GM19395 (cell line): Measurements from ENCODE around the gene MAMLD1.
A peak's percentile ranks its signal among the peaks of the same experiment; 100 is the strongest.

Experiments used
- ATAC-seq: cut with Tn5 transposase; IDR thresholded peaks from one replicate; pipeline ENCODE4 v1.9.1; 2021; ENCODE audit warnings: mild to moderate bottlenecking, moderate library complexity; ENCODE audit not compliant: unreplicated experiment

The MAMLD1 gene

GRCh38 chrX:150455215-150455608, 92.1 kb downstream of the MAMLD1 start:
- ATAC-seq, result no peak

DNA sequence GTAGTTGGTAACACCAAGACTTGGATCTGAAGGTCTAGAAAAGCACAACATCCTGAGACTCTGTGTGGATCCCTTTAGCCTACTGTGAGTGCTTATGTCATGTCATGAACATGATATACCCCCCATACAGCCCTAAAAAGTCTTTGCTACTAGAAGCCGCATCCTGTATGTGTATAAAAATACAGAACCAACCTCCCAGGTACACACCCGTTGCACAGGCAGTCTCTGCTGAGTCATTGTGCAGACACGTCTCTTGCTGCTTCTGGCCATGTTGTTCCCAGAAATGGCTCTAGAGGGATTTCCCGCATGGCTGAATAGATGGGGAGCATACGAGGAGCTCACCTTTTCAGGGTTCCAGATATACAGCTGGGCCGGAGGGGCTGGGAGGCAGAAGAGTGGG, 93.3 kb downstream of the MAMLD1 start:
- no peak for ATAC-seq

GRCh38 chrX:150456941-150457340, 93.8 kb downstream of the MAMLD1 start:
- no peak for ATAC-seq

DNA sequence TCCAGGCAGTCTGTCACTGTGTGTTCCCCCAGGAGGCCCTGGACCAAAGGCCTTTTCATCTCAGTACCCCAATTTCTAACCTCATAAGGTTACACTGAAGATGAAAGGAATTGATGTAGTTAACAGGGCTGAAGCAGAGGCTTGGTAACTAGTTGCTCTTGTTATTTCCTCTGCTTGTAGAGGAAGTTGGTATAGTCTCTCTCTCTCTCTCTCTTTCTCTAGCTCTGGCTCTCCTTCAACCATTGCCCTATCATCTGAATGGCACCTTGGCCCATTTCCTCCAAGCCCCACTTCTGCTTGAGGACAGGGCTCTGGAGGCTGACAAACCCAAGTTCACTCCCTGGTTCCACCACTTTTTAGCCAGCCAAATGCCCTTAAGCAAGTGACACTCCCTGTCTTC, 96.1 kb downstream of the MAMLD1 start:
- no peak for ATAC-seq

DNA sequence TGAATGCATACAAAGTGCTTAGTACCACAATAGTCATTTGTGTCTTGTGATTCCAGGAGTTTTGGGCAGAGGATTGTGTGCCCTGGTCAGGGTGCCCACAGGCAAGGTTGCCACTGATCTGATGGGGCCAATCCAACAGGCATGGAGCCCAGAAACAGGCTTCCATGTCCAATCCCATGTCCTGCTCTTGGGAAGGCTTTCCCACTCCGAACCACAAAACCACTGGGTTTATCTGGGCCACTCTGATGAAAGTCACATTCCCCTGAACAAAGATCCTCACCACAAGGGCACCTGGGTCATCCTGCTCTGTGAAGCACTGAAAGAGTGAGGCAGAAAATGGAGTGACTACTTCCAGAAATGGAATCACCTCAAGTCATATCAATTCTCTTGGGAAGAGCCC, 96.9 kb downstream of the MAMLD1 start:
- ATAC-seq, result no peak

DNA sequence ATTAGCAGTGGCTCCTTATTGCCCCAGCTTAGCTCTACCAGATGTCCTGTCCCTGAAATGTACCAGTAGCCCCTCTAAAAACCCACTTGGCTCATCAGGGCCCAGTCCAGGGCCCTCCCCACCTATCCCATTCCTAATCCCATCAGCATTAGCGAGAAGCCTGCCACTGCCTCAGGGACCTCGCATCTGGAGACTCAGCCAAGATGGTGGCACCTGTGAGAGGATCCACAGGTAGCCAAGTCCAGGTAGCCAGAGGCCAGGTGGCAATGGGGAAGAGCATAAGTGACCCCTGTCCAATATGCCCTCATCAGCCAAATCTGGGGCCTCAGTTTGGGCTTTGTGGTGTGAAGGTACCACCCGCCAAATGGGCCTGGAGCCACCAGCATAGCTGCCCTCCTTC, 97.7 kb downstream of the MAMLD1 start:
- ATAC-seq, result no peak

GRCh38 chrX:150463566-150463965, 100.4 kb downstream of the MAMLD1 start:
- ATAC-seq, result no peak

DNA sequence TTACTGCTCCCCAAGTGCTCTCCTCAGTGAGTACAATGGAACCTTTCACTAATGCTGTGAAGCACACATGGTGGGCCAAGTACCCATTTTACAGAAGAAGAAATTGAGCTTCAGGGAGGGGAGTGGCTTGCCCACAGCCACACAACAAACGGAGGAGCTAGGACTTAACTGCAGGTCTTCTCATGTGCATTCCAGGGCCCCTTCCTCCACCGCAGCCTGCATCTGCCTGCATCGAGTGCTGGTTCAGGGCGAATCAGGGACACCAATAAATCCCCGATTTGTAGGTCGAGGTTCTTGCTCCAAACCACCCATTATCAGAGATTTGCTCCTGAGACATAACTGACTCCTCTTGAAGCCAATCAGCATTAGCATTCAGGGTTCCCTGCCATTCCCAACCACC, 100.9 kb downstream of the MAMLD1 start:
- ATAC-seq, result no peak

- no peak for ATAC-seq
Measured at GRCh38 chrX:150465326-150465725, 102.2 kb downstream of the MAMLD1 start.

GRCh38 chrX:150465881-150466775, 103.0 kb downstream of the MAMLD1 start:
- no peak for ATAC-seq

- no peak for ATAC-seq
Measured at GRCh38 chrX:150472306-150472705, 109.2 kb downstream of the MAMLD1 start.

DNA sequence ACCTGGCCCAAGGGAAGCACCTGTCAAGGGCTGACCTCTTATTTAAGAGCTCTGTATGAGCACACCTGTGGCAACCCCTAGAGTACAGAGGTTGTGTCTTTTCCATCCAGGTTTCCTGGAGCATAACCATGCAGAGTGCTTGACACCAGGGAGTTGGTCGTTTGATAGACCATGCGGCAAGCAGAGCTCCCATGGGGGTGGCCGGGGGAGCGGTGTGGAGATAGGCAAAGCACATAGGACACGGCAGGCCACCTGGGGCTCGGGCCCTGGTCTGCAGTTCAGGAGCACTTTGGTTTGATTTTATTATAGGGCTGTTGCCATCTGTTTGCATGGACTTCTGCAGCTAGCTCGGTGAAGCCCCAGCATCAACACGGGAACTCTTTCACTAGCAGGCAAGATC, 110.3 kb downstream of the MAMLD1 start:
- ATAC-seq, result no peak

DNA sequence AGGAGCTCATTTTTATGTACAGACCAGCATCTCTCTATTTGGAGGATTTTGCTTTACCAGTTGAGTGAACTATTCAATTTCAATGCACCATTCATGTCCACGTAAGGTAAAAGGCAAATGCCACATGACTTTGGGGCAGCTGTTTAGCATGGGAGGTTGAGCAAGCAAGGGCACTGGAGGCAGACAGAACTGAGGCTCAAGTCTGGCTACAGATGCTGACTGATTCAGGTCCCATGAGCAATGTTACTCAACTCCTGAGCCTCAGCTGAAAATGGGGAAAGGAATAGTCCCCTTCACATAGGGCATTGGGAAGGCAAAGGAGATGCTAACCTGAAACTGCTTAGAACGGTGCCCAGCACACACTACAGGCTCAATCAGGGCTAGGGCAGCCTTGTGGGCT, 112.3 kb downstream of the MAMLD1 start:
- no peak for ATAC-seq

GRCh38 chrX:150476164-150476699, 113.1 kb downstream of the MAMLD1 start:
- no peak for ATAC-seq

- ATAC-seq, result no peak
Measured at GRCh38 chrX:150477371-150477770, 114.3 kb downstream of the MAMLD1 start.

GRCh38 chrX:150478496-150479492, 115.7 kb downstream of the MAMLD1 start:
- peak; percentile 60 for ATAC-seq

- ATAC-seq, result no peak
Measured at GRCh38 chrX:150482537-150483206, 119.6 kb downstream of the MAMLD1 start.

DNA sequence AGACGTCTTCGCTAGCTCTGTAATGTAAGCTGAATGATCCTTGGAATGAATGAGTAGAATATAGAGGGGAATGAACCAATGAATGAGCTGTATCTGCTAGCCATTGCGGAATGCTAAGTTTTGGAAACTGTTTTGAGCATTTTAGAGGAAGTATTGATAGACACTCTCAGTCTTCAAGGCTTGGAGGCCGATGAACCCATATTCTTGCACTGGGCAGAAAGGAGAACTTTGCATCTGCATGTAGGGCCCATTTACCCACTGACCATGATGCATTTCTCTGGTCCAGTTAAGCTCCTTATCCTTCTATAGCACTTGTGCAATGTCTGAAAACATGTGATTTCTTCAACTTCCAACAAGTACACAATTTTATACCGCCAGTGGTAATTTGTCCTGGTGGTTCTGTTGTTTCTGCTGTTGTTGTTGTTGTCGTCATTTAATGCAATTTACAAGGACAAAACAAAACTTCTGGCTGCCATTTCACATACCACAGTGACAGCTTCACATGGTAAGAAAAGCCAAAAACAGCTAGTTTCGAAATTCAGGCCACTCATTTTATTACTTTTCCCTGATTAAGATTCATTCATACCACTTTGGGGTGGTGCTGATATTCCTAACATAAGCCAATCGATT, 120.4 kb downstream of the MAMLD1 start:
- ATAC-seq, result no peak

DNA sequence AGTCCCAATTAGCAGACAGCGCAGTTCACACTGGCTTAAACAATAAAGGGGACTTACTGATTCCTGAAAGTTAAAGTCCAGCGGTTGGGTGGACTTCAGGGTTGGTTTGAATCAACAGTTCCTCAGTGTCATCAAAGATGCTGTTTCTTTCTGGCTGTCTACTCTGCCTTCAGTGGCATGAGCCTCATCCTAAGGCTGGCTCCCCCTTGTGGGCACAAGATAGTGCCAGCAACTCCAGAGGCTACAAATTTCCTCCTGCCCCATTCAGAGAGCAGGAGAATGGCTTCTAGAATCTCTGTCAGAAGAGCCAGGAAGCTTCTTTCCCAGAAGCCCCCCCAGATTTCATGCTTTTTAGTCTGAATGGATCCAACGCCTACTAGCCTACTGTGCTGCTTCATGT, 122.9 kb downstream of the MAMLD1 start:
- peak; percentile 55 for ATAC-seq

GRCh38 chrX:150487369-150488094, 124.4 kb downstream of the MAMLD1 start:
- no peak for ATAC-seq
